NCI-H1694 (cell line): ENCODE results near the gene MRPL40.
"Not testable (repeated sequence)": the region's sequence is repeated elsewhere in the genome, so short reads cannot be mapped to it uniquely, and the experiment has no call there.

ENCODE experiments used
- DNase-seq: peaks from one replicate; lab custom pipeline; 2025; lab: John Stamatoyannopoulos, UW

MRPL40 gene

DNA sequence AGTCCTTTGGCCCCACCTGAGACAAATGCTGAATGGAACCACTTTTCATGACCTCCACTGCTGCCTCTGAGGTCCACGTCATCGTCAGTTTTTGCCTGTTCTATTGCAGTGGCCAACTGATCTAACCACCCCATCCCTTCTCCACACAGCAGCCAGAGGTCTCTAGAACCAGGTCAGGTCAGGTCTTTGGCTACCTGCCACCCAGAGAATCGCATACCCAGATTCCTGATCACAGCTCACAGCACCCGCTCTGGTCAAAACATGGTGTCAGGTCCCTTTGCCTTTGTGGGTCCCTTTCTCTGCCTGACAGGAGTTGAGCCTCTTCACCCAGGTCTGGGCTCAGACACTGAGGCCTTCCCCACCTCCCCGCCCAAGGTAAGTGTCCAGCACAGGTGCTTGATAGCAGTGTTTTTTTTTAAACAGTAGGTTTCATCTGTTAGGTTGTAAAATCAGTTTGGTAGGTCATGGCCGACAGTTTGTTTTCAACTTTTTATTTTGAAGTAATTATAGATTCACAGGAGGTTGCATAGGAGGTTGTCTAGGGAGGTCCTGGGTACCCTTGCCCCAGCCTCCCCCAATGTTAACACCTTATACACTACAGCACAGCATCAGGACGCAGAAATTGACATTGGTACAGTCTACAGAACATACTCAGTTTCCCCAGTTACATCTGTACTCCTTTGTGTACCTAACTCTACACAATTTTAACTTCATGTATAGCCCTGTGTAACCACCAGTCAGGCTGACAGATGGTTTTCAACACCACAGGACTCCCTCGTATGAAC, 8.3 kb downstream of the MRPL40 start:
- no peak for DNase-seq

- DNase-seq = no peak
Observed at GRCh38 chr22:19442166-19442565, 9.8 kb downstream of the MRPL40 start.

- no peak for DNase-seq
Observed at GRCh38 chr22:19443544-19444211, 11.3 kb downstream of the MRPL40 start.

DNA sequence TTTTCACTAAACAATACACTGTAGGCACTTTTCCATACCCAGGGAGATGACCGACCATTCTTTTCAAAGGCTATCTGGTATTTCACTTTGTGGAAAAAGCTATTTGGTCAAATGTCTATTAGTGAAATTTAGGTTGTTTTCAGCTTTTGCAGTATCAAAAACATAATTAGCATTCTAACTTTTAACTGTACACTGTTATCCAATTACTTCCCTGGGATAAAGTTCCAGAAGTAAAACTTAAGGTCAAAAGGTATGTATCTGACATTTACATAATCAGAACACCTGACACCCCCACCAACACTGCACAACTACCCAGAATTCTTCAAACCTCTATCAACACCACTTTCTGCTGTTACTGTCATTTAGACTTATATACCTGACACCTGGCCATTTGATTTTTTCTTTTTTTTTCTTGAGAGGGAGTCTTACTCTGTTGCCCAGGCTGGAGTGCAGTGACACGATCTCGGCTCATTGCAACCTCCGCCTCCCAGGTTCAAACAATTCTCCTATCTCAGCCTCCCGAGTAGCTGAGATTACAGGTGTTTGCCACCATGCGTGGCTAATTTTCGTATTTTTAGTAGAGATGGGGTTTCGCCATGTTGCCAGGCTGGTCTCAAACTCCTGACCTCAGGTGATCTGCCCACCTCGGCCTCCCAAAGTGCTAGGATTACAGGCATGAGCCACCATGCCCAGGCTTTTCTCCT, 13.1 kb downstream of the MRPL40 start:
- not testable (repeated sequence) for DNase-seq

DNA sequence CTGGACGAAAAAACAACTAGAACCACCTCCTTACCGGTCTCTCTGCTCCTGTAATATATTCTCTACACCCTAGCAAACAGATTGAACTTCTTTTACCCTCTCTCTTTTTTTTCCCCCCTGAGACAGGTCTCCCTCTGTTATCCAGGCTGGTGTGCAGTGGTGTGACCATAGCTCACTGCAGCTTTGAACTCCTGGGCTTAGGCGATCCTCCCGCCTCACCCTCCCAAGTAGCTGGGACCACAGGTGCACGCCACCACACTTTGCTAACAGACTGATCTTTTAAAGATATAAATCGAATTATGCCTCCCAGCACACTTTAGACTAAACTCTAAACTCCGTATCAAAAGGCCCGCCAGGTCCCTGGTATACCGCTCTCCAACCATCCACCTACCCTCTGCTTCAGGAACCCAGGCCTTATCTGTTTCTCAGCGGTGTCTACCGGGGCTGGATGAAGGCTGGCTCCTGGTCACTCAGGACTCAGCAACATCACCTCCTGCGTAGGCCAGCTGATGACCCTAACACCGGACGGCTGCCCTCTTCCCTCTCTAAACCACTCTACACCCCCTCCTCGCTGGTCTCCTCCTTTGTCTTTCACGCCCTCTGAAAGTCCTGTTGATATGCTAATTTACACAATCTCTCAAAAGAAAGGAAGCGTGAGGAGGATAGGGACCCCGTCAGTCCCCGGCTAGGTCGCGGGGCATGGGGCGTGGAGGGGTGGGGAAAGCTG, 14.4 kb downstream of the MRPL40 start:
- DNase-seq = no peak

DNA sequence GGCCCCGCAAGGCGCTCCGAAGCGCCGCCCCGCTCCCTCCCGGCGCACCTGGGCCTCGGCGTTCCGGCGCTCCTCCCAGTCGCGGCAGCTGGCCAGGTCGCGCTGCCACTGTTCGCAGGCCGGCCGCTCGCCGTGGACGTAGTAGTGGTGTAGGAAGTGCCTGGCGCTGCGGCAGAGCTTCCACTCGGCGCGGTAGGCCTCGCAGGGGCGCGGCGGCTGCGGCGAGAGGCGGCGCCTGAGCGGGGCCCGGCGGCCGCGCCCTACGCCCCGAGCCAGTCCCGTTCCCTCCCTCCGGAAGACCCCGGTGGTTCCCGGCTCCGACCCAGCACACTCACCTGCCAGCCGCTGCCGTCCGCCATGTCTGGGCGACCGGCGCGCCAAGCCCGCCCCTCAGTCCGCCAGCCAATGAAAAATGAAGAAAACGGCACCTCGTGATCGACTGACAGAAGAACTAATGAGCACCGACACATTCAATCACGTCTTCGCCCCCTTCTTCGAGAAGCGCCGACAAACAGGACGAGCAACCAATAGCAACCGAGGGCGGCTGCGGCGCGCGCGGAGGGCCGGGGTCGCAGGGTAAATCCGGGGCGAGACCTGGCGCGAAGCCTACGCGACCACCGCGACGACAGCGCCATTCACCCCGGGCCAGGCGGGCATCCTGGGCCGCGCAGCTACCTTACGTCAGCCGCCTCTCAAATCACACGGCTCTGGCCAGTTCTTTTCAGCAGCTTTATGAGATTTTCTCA, 15.2 kb downstream of the MRPL40 start, which contains the start of gene C22orf39:
C22orf39 (minus strand) TSS at position 382 of the 746 bp plus-strand sequence; CDS start at position 359, 23 bp downstream.
- peak; percentile 87 for DNase-seq

GRCh38 chr22:19448076-19448607, 15.8 kb downstream of the MRPL40 start:
- DNase-seq = peak; percentile 40

DNA sequence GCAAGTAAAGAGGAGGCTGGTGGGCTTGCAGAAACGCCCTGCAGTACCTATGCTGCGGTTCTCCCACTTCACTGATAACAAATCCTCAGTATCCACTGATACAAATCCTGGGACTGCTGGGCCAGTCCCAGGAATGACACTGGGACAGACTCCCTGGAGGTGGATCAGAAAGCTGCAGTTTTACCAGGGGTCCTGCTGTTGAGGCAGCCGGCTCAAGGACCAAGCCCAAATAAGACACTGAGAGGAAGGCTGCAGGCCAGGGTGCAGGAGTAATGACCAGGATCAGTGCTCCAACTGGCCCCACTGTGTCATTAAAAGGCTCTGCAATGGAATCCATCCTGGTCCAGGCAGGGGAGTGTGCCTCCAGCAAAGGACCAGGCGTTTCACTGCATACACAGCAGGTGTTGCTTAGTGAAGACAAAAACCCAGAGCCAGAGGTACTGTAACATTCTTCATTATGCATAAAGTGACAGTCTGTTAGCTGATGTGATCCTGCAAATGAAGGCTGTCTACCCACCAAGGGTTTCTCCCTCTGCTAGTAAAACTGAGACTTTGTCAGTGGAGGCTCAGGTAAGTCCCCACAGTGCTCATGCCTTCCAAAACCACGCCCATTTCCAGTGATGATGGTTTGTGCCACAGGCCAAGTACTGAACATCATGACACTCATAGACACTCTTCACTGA, 16.5 kb downstream of the MRPL40 start:
- DNase-seq = no peak

DNA sequence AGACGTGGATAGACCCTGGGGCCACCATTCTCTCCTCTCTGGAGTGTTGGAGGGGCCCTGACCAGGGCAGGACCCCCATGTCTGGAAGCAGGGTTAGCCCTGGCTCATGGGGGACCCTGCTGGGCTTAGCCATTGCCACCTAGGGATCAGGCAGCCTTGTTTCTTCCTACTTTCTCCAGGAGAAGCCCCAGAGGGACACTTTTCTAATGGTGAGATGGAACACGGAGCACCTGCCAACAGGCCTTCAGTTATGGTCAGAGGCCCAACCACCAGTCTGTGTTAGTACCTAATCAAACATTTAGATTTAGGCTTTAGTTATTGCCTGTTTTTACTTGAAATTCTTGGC, 17.1 kb downstream of the MRPL40 start:
- no peak for DNase-seq

- no peak for DNase-seq
Observed at GRCh38 chr22:19450363-19451175, 18.2 kb downstream of the MRPL40 start.

DNA sequence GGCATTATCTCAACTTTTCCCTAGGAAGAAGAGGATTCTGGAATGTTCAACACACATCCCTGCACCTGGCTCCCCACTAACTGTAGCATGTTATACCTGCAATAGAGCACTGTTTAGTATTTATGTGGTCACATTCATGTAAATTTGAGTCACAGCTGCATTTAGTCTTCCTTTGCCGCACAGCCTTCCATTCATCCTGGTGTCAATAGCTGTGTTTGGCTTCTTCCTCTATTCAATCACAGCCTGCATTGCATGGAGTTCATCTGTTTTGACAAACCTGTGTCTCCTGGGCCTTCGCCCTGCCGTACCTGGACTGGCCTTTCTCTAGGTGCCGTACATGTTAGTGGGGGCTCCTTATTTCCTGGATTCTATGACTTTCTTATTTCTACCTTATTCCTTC, 19.2 kb downstream of the MRPL40 start:
- DNase-seq = no peak

- no peak for DNase-seq
Observed at GRCh38 chr22:19453718-19454117, 21.4 kb downstream of the MRPL40 start.

DNA sequence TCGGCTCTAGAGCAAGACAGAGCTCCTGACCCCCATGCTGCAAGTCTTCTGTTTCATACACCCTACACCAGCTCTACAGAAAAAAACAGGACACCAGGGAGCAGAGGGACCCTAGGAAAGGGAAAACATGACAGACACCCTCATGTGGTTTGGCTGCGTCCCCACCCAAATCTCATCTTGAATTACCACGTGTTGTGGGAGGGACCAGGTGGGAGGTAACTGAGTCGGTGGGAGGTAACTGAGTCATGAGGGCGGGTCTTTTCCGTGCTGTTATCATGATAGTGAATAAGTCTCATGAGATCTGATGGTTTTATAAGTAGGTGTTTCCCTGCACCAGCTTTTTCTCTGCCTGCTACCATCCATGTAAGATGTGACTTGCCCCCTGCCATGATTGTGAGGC, 21.8 kb downstream of the MRPL40 start:
- DNase-seq = no peak

DNA sequence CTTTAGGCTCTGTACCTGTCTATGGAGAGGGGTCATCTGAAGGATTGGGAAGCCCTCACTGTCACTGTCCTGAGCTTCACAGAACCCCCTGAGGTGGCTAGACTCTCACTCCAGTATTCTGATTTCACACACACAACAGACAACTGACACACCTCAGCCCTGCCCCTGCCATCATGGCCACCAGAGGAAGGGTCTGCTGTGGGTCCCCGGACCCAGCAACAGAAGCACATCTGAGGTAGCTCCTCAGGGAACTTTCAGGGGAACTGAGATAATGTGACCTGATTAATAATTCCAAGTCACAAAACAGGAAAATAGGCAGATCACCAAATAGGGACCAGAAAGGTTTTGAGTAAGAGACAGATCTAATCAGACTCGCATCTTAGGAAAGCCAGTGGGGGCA, 22.7 kb downstream of the MRPL40 start:
- no peak for DNase-seq

GRCh38 chr22:19455585-19456370, 23.4 kb downstream of the MRPL40 start:
- DNase-seq = no peak

DNA sequence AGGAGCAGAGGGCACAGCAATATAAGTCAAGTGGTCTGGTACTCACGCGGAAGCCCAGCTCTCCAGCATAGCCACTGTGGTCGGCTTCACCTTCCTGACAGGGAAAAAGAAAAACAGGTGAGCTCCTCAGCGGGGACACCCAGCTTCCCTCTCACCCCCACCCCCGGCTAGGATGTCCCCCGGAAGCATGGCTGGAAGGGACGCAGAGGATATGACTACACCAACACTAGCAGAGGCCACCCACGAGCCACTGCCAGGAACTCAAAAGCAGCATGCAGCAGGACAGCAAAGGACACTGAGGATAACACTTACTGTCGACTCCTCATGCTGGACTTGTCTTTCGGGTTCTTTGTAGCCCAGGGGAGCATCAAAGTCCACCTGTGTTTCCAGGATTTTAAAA, 24.2 kb downstream of the MRPL40 start:
- no peak for DNase-seq

DNA sequence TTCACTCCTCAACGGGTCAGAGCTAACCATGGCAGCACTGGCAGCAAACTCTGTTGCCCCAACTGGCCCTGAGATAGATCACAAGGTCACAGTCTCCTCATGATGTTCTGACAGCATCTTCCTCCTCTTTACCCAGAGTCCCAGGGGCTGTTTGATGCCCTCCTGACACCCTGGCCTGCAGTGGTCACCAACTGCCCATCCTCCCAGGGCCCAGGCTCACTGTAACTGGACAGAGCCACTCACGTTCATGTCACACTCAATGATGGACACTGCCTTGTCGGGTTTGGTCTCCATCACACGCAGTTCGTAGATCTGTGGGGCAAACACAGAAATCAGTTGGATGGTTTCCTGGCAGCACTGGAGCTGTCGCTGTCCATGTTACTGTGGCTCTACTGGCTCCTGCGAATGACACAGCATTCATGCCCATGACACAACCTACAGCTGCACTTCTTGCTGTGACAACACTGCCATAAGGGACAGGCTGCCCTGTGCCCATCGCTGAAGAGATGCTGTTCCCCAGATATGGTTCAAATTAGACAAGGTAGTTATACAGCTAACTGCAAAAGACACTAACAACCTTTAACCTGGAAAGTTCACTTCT, 25.6 kb downstream of the MRPL40 start:
- no peak for DNase-seq

- no peak for DNase-seq
Observed at GRCh38 chr22:19460036-19460435, 27.7 kb downstream of the MRPL40 start.

- DNase-seq = no peak
Observed at GRCh38 chr22:19461506-19461905, 29.2 kb downstream of the MRPL40 start.
